ENCODE measurements around the gene TFEB.

- TF ChIP-seq CTCF (IDR thresholded peaks at IDR 0.05) (no peak), POLR2A (IDR thresholded peaks at IDR 0.05) (no peak)
Observed at GRCh38 chr6:41678511-41679084, 56.8 kb downstream of the TFEB start.
